ENCODE measurements around the gene OR11H7.
"Not testable (repeated sequence)": the region's sequence is repeated elsewhere in the genome, so short reads cannot be mapped to it uniquely, and the experiment has no call there.

The OR11H7 gene

DNA sequence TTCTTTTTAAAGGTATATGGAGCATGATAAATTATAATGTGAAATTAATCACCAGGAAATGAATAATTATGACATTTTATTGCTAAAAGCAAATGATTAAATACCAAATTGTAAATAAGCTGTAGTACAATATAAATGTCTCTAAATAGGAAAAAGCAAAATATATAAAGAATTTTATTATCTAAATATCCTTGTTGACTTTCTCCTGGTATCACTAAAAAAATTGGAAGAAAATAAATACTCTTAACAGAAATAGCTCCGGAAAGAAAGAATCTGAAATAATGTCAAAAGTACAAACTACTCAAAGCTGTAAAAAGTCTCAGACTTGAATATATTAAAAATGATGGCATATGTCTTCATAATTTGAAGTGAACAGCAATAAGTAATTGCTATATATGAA is at the start of gene OR11H7:
TSS of gene OR11H7 (plus strand) at position 301 of the 400 bp plus-strand sequence.
- no peak for DNase-seq

GRCh38 chr14:20179218-20179617 is 49.6 kb upstream of the OR11H7 start:
- no peak for DNase-seq

DNA sequence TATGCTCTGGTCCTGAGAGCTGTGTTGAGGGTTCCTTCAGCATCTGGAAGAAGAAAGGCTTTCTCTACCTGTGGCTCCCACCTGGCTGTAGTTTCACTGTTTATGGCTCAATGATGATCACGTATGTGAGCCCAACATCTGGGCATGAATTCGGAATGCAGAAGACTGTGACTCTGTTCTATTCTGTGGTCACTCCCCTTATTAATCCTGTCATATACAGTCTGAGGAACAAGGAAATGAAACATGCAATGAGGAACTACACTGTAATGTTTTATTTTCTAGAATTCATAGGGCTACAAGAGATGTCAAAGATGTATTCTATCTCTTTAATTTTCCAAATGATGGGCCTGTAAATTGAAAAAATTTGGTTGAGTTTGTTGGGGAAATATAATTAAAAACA is 48.9 kb upstream of the OR11H7 start:
- no peak for DNase-seq

- no peak for DNase-seq
Measured at GRCh38 chr14:20180486-20180885, 48.3 kb upstream of the OR11H7 start.

- no peak for DNase-seq
Measured at GRCh38 chr14:20184181-20184580, 44.6 kb upstream of the OR11H7 start.

GRCh38 chr14:20190596-20190995 is 38.2 kb upstream of the OR11H7 start, which contains the start of gene OR11G2:
TSS of gene OR11G2 (plus strand) at chr14:20190896. CDS start at chr14:20197438, 6,542 bp downstream.
- no peak for DNase-seq

GRCh38 chr14:20191396-20191795 is 37.4 kb upstream of the OR11H7 start:
- DNase-seq, result no peak

- DNase-seq, result no peak
Measured at GRCh38 chr14:20194101-20194500, 34.7 kb upstream of the OR11H7 start.

- DNase-seq, result not testable (repeated sequence)
Measured at GRCh38 chr14:20195170-20195569, 33.6 kb upstream of the OR11H7 start.

- DNase-seq, result peak in 1 of 2 experiments; percentile 1
Measured at GRCh38 chr14:20195911-20196310, 32.9 kb upstream of the OR11H7 start.

GRCh38 chr14:20197459-20197858 is 31.3 kb upstream of the OR11H7 start:
- DNase-seq, result no peak

DNA sequence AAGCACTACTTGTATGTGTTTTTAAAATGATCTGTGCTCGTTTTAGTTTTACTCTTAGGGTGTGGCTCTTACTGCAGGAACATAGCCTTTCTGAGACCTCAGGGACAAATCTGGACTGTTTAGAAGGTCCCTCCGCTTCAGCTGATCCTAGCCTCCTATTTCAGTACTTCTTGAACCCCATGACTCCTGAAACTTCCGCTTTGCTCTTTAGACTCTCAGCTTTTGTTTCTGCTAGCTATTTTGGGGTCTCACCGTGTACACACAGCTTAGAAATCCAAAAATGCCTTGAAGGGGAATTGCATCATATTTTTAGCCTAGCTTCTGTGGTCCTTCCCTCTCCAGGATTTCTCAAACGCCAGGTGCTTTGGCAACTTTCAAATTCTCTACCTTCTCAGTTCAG is 29.8 kb upstream of the OR11H7 start:
- no peak for DNase-seq

DNA sequence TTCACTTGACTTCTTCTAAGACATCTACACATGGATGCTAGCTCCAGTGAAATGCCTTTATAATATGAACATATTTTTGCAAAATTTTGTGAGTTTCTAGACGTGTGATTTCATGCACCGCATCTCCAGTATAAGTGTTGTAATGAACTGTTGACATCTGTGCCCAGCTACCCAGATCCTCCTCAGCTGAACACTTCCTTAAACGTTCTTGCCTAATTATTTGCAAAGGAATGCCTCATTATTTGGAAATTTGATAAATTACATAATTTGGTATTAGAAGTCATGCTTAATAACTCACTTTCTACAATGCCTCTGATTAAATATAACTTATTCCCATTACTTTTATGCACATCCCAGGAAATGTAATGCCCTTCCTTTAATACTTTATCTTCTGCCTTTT is 24.1 kb upstream of the OR11H7 start:
- DNase-seq, result no peak

DNA sequence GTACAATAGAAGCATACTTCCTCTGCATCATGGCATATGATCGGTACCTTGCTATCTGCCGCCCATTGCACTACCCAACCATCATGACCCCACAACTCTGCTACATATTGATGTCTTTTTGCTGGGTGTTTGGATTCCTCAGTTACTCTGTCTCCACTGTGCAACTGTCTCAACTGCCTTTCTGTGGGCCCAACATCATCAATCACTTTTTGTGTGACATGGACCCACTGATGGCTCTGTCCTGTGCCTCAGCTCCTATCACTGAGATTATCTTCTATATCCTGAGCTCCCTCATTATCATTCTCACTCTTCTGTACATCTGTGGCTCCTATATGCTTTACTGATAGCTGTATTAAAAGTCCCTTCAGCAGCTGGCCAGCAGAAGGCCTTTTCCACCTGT is 19.2 kb upstream of the OR11H7 start:
- no peak for DNase-seq

DNA sequence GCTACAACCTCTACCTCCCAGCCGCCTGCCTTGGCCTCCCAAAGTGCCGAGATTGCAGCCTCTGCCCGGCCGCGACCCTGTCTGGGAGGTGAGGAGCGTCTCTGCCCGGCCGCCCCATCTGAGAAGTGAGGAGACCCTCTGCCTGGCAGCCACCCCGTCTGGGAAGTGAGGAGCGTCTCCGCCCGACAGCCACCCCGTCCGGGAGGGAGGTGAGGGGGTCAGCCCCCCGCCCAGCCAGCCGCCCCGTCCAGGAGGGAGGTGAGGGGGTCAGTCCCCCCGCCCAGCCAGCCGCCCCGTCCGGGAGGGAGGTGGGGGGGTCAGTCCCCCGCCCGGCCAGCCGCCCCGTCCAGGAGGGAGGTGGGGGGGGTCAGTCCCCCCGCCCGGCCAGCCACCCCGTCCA is 16.4 kb upstream of the OR11H7 start:
- not testable (repeated sequence) for DNase-seq

- no peak for DNase-seq
Measured at GRCh38 chr14:20215196-20215595, 13.6 kb upstream of the OR11H7 start.

GRCh38 chr14:20219033-20219432 is 9.7 kb upstream of the OR11H7 start:
- DNase-seq, result no peak

DNA sequence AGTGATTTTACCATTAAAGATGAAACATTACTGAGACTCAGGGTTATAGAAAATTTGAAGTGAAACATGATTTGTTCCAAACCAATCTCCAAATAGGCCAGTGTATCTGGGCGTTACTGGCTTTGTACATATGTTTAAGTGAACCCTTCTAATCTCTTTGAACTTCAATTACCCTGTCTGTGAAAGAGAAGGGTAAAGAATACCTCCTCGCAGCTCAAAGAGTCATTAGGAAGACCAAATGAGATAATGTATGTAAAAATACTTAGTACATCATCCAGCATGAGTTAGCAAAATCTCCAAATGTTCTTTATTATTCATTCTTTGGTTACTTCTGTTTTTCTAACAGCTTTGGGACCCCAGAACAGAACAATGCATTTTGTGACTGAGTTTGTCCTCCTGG is 5.4 kb upstream of the OR11H7 start, which contains the start of gene OR11H6:
TSS of gene OR11H6 (plus strand) at position 301 of the 400 bp plus-strand sequence. CDS start at position 301, 0 bp downstream.
- DNase-seq, result no peak

DNA sequence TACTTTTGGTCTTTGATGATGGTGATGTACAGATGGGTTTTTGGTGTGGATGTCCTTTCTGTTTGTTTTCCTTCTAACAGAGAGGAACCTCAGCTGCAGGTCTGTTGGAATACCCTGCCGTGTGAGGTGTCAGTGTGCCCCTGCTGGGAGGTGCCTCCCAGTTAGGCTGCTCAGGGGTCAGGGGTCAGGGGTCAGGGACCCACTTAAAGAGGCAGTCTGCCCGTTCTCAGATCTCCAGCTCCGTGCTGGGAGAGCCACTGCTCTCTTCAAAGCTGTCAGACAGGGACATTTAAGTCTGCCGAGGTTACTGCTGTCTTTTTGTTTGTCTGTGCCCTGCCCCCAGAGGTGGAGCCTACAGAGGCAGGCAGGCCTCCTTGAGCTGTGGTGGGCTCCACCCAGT is 6.6 kb downstream of the OR11H7 start:
- not testable (repeated sequence) for DNase-seq

DNA sequence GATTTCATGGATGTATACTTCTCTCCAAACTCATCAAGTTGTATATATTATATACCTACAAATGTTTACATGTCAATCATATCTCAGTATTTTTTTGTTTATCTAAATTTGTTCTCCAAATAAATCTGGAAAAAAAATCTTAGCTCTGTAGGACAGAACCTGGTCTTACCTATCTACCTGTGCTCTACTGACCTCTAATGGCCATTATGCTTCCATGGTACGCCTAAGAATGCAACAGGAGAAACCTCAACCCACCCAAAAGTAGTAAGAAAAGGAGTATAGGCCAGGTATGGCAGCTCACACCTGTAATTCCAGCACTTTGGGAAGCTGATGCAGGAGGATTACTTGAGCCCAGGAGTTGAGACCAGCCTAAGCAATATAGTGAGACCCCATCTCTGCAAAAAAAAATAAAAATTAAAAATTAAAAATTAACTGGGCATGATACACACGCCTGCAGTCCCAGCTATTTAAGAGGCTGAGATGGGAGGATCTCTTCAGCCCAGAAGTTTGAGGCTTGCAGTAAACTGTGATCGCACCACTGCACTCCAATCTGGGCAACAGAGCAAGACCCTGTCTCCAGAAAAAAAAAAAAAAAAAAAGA is 19.0 kb downstream of the OR11H7 start:
- DNase-seq, result peak in 1 of 2 experiments; percentile 17

DNA sequence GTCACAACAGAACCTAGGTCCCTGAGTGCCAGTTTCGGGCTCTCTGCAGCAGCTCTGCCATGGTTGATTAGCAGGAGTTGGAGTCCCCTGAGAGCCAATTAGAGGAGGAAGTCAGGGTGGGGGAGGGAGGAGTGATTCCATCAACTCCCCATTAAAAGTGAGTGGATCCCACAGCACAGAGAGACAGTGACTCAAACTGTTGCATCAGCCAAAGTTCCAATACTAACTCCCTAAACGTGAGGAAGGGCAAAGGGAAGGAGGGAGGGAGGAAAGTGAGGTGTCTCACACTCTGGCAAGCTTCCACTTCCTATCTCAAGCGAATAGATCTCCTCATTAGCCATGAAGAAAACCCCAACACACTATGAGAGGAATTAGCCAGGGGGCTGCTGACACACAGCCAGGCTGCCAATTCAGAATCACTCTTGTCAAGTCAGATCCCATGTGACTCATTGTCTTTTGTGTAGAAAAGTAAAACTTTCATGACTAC is 33.9 kb downstream of the OR11H7 start:
- DNase-seq, result no peak

GRCh38 chr14:20264361-20264760 is 35.6 kb downstream of the OR11H7 start:
- DNase-seq, result not testable (repeated sequence)

DNA sequence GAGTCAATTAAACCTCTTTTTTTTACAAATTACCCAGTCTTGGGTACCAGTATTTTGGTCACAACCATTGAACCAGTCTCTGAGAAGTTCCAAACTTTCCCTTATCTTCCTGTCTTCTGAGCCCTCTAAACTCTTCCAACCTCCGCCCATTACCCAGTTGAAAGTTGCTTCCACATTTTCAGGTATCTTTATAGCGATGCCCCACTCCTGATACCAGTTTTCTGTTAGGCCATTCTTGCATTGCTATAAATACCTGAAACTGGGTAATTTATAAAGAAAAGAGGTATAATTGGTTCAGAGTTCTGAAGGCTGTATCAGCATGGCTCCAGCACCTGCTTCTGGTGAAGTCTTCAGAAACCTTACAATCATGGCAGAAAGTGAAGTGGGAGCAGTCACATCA is 45.3 kb downstream of the OR11H7 start:
- DNase-seq, result no peak

DNA sequence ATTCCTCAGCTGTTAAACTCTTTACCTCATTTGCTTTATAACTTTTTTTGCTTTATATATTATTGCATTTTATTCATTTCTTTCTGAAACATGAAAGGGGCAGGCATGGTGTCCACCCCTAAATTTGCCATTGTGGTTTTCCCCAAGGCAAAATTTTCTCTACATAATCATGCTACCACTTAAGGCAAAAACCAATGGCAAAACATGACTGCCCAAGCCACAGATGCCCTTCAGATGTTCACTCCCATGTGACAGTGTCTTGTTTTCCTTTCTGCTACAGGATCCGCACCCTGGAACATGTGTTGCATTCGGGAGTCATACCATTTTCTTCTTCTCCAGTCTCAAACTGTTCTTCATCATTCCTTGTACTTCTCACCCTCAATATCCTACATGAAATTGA is 48.6 kb downstream of the OR11H7 start:
- no peak for DNase-seq

DNA sequence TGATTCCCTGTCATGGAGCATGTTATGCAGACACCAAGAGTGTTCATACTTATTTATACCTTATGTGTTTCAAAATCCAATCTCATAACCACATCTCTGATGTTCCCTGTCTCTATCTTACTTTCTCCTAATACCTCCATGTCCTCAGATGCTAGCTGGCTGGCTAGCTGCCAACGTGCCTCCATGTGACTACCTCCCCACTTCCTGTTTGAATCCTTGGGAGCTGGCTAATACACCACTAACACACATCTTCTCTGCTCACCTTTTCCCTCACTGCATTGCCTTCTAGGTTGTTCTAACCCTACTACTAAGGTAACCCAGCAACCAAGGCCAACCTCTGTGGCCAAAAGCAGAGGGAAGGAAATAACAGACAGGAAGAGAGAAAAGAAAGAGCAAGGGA is 49.6 kb downstream of the OR11H7 start:
- no peak for DNase-seq
